Testis (tissue), 2 donors: Measurements from ENCODE around the gene MSRB3.

Experiments
- POLR2A ChIP-seq: fragments of 450-650 bp; IDR thresholded peaks from one replicate; pipeline ENCODE4 v1.6.1; 2017; ENCODE audit warnings: antibody characterized with exemption, mild to moderate bottlenecking, moderate library complexity
- TF ChIP-seq, protein P1 (sequence below), 3 experiments: fragments of 450-650 bp in 2 of 3; fragments of 200-600 bp in 1 of 3; sonication (generic) in 1 of 3; IDR thresholded peaks; one replicate each; pipeline ENCODE4 v1.5.1; 2016 to 2019; ENCODE audit warnings: antibody characterized with exemption in 3 of 3, mild to moderate bottlenecking in 2 of 3, moderate library complexity in 1 of 3

- TF ChIP-seq, protein P1, sequence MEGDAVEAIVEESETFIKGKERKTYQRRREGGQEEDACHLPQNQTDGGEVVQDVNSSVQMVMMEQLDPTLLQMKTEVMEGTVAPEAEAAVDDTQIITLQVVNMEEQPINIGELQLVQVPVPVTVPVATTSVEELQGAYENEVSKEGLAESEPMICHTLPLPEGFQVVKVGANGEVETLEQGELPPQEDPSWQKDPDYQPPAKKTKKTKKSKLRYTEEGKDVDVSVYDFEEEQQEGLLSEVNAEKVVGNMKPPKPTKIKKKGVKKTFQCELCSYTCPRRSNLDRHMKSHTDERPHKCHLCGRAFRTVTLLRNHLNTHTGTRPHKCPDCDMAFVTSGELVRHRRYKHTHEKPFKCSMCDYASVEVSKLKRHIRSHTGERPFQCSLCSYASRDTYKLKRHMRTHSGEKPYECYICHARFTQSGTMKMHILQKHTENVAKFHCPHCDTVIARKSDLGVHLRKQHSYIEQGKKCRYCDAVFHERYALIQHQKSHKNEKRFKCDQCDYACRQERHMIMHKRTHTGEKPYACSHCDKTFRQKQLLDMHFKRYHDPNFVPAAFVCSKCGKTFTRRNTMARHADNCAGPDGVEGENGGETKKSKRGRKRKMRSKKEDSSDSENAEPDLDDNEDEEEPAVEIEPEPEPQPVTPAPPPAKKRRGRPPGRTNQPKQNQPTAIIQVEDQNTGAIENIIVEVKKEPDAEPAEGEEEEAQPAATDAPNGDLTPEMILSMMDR (IDR thresholded peaks at IDR 0.05): no peak
- no peak for TF ChIP-seq POLR2A
These were observed 154.2 kb downstream of the MSRB3 start for GRCh38 chr12:65432651-65433050.
